Measurements from ENCODE around the gene CERS2.

DNA sequence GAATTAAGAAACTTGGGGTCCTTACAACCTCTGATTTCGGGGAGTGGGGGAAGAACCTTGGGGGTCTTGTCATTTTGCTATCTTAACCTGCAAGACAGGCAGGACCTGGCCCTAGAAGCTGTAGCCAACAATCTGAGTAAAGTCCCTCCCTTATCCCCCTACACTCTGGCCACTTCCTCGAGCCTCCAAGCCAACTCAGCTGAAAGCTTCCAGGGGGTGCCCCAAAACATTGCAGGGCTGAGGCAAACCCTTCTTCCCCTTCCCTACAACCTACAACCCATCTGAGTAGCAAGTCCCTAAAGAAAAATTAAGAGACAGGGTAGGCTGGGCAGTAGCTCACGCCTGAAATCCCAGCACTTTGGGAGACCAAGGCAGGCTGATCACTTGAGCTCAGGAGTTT lies 5.0 kb downstream of the CERS2 start:
- TF ChIP-seq, protein P1, sequence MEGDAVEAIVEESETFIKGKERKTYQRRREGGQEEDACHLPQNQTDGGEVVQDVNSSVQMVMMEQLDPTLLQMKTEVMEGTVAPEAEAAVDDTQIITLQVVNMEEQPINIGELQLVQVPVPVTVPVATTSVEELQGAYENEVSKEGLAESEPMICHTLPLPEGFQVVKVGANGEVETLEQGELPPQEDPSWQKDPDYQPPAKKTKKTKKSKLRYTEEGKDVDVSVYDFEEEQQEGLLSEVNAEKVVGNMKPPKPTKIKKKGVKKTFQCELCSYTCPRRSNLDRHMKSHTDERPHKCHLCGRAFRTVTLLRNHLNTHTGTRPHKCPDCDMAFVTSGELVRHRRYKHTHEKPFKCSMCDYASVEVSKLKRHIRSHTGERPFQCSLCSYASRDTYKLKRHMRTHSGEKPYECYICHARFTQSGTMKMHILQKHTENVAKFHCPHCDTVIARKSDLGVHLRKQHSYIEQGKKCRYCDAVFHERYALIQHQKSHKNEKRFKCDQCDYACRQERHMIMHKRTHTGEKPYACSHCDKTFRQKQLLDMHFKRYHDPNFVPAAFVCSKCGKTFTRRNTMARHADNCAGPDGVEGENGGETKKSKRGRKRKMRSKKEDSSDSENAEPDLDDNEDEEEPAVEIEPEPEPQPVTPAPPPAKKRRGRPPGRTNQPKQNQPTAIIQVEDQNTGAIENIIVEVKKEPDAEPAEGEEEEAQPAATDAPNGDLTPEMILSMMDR (IDR thresholded peaks at IDR 0.05; ENCODE audit: insufficient read depth, low read depth, low read length), result no peak
- no peak for TF ChIP-seq EZH2 (IDR thresholded peaks at IDR 0.05; ENCODE audit: insufficient read depth, low read length)

Data from astrocyte (in vitro differentiated cells and primary cell).